HUDEP-2 (cell line): ENCODE results near the gene IFTAP.
"Not testable (repeated sequence)": the region's sequence is repeated elsewhere in the genome, so short reads cannot be mapped to it uniquely, and the experiment has no call there.

Experiments
- DNase-seq, 76 experiments: peaks; one replicate each; lab custom pipeline; 2025; ENCODE audit not compliant: unreplicated experiment in 76 of 76; lab: John Stamatoyannopoulos, UW

IFTAP gene

GRCh38 chr11:36594316-36594989, at the start of gene IFTAP:
IFTAP (plus strand) TSS chr11:36594502; CDS start chr11:36610104, 15,602 bp downstream.
- peak in 65 of 76 experiments; percentile 4 to 87 (median 43) for DNase-seq

GRCh38 chr11:36550385-36551115, 43.8 kb upstream of the IFTAP start:
- DNase-seq, result peak in 1 of 76 experiments; percentile 3

- not testable (repeated sequence) for DNase-seq
Observed at GRCh38 chr11:36557390-36557789, 36.9 kb upstream of the IFTAP start.

GRCh38 chr11:36557991-36558390, 36.3 kb upstream of the IFTAP start:
- DNase-seq, result no peak

GRCh38 chr11:36558571-36559413, 35.5 kb upstream of the IFTAP start:
- DNase-seq, result no peak

- DNase-seq, result peak in 50 of 76 experiments; percentile 3 to 59 (median 28)
Observed at GRCh38 chr11:36564376-36565030, 29.8 kb upstream of the IFTAP start.

- DNase-seq, result peak in 12 of 76 experiments; percentile 0 to 33 (median 13)
Observed at GRCh38 chr11:36565031-36565610, 29.2 kb upstream of the IFTAP start.

- no peak for DNase-seq
Observed at GRCh38 chr11:36566407-36567053, 27.8 kb upstream of the IFTAP start.

- no peak for DNase-seq
Observed at GRCh38 chr11:36567694-36568093, 26.6 kb upstream of the IFTAP start, which contains the start of gene RAG1. RAG1 (plus strand) TSS chr11:36568007; CDS start chr11:36573305, 5,298 bp downstream.

GRCh38 chr11:36569095-36569494, 25.2 kb upstream of the IFTAP start:
- no peak for DNase-seq

GRCh38 chr11:36574486-36574885, 19.8 kb upstream of the IFTAP start:
- no peak for DNase-seq

- no peak for DNase-seq
Observed at GRCh38 chr11:36577373-36577772, 16.9 kb upstream of the IFTAP start.

GRCh38 chr11:36577859-36578258, 16.4 kb upstream of the IFTAP start:
- DNase-seq, result no peak

GRCh38 chr11:36578458-36578857, 15.8 kb upstream of the IFTAP start:
- DNase-seq, result no peak

GRCh38 chr11:36581536-36581935, 12.8 kb upstream of the IFTAP start:
- DNase-seq, result no peak

GRCh38 chr11:36583667-36584066, 10.6 kb upstream of the IFTAP start:
- DNase-seq, result no peak

- peak in 2 of 76 experiments; percentile 2 to 5 for DNase-seq
Observed at GRCh38 chr11:36586543-36586942, 7.8 kb upstream of the IFTAP start.

GRCh38 chr11:36588099-36588498, 6.2 kb upstream of the IFTAP start:
- no peak for DNase-seq

GRCh38 chr11:36590513-36590912, 3.8 kb upstream of the IFTAP start:
- no peak for DNase-seq

GRCh38 chr11:36591433-36591832, 2.9 kb upstream of the IFTAP start:
- DNase-seq, result no peak
